HG02981 (cell line): ENCODE results near the gene UGT1A10.
"Not testable (repeated sequence)": the region's sequence is repeated elsewhere in the genome, so short reads cannot be mapped to it uniquely, and the experiment has no call there.

Experiments used
- ATAC-seq: cut with Tn5 transposase; IDR thresholded peaks from one replicate; pipeline ENCODE4 v1.9.1; 2021; ENCODE audit warnings: mild to moderate bottlenecking, moderate library complexity; ENCODE audit not compliant: unreplicated experiment

UGT1A10 gene

DNA sequence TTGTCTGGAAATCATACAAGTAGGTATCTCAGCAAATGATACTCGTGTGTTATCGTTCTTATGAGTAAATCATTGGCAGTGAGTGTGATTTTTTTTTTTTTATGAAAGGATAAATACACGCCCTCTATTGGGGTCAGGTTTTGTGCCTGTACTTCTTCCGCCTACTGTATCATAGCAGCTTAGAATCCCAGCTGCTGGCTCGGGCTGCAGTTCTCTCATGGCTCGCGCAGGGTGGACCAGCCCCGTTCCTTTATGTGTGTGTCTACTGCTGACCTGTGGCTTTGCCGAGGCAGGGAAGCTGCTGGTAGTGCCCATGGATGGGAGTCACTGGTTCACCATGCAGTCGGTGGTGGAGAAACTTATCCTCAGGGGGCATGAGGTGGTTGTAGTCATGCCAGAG, at the start of gene UGT1A10:
TSS of gene UGT1A10 (plus strand) at position 143 of the 400 bp plus-strand sequence. CDS start at position 218, 75 bp downstream.
- not testable (repeated sequence) for ATAC-seq

GRCh38 chr2:233588400-233588799, 47.8 kb upstream of the UGT1A10 start:
- ATAC-seq: no peak

DNA sequence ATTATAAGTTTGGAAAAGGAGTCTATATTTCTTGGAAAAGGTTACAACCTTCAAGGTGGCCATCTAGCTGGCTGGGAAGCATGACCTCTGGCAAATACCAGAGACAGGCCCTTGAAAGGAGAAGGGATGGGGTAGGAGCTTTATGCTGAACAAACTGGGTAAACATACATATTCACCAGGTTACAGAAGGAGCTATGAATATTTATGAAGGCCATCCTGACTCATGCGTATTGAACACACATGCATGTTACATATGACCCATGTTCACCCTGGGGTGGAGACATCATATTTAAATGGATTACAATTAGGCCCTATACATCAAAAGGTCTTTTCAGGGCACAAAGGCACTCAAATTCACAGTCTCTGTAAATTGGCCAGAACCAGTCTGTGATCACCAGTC, 43.5 kb upstream of the UGT1A10 start:
- peak; percentile 9 for ATAC-seq

- ATAC-seq: peak; percentile 73
Measured at GRCh38 chr2:233593201-233593600, 43.0 kb upstream of the UGT1A10 start.

DNA sequence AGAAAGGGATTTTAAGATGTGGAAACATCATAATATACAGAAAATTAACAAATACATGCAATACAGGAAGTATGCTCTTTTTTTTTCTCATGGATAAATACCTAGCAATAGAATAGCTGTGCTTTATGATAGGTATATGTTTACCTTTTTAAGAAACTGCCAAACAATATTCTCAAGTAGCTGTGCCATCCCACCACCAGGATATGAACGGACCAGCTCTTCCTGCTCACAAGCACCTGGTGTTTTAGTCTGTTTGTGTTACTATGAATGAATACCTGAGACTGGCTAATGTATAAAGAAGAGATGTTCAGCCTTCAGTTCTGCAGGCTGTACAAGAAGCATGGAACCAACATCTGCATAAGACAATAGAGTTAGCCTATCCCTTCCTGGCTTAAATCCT, 38.7 kb upstream of the UGT1A10 start:
- ATAC-seq: no peak

DNA sequence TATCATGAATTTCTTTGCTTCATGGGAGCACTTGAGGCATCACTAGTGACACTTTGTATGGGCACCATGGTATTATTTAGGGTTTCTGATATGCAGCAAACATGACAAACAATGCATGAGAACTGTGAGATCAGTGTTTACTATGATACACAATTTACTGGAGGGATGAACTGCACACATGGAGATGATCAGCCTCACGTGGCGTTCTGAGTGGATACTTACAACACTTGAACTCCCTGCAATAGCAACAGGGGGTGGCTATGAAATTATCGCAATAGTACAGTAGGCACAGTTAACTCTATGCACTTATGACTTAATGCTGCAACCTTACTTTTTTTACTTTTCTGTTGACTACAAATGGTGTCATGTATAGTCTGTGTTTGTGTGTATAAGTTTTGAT, 37.3 kb upstream of the UGT1A10 start:
- no peak for ATAC-seq

GRCh38 chr2:233600386-233600785, 35.9 kb upstream of the UGT1A10 start:
- ATAC-seq: no peak

- ATAC-seq: no peak
Measured at GRCh38 chr2:233602076-233602475, 34.2 kb upstream of the UGT1A10 start.

DNA sequence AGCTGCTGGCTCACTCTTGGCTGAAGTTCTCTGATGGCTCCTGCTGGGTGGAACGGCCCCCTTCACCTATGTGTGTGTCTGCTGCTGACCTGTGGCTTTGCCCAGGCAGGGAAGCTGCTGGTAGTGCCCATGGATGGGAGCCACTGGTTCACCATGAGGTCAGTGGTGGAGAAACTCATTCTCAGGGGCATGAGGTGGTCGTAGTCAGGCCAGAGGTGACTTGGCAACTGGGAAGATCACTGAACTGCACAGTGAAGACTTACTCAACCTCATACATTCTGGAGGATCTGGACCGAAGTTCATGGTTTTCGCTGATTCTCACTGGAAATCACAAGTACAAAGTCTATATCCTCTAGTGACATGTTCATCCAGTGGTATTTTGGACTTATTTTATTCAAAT, 32.7 kb upstream of the UGT1A10 start:
- ATAC-seq: no peak

DNA sequence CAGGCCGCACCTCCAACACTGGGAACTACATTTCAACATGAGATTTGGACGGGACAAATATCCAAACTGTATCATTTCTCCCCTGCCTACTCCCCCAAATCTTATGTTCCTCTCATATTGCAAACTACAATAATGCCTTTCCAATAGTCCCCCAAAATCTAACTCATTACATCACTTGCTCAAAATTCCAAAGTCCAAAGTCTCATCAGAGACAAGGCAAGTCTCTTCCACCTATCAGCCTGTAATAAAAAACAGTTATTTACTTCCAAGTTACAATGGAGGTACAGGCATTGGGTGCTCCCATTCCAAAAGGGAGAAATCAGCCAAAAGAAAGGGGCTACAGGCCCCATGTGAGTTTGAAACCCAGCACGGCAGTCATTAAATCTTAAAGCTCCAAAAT, 31.4 kb upstream of the UGT1A10 start:
- no peak for ATAC-seq

GRCh38 chr2:233605680-233606079, 30.6 kb upstream of the UGT1A10 start:
- ATAC-seq: no peak

DNA sequence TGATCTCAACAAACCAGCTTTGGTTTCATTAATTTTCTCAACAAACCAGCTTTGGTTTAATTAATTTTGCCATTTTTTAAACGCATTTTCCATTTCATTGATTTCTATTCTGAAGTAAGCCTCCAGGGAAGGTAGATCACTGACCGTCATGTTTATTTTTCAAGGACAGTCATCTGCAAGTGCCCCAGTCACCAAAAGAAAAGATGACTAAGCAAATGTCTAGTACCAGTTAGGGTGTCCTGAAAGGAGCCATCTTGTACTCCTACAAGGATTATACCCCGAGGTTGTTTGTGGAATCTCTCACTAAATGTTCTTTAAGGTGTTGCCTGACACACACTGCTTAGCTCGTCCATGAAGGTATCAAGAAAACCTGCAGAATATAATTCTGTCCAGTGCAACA, 25.0 kb upstream of the UGT1A10 start:
- no peak for ATAC-seq

GRCh38 chr2:233617476-233617875, 18.8 kb upstream of the UGT1A10 start, which contains the start of gene UGT1A8:
Gene UGT1A8, plus strand, starts transcription at chr2:233617633. Its CDS starts 75 bp downstream, at chr2:233617708.
- not testable (repeated sequence) for ATAC-seq

- no peak for ATAC-seq
Measured at GRCh38 chr2:233620204-233620603, 16.0 kb upstream of the UGT1A10 start.

DNA sequence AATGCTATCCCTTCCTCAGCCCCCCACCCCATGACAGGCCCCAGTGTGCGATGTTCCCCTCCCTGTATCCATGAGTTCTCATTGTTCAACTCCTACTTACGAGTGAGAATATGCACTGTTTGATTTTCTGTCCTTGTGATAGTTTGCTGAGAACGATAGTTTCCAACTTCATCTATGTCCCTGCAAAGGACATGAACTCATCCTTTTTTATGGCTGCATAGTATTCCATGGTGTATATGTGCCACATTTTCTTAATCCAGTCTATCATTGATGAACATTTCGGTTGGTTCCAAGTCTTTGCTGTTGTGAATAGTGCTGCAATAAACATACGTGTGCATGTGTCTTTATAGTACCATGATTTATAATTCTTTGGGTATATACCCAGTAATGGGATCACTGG, 14.4 kb upstream of the UGT1A10 start:
- not testable (repeated sequence) for ATAC-seq

GRCh38 chr2:233627331-233628025, 8.8 kb upstream of the UGT1A10 start:
- no peak for ATAC-seq

DNA sequence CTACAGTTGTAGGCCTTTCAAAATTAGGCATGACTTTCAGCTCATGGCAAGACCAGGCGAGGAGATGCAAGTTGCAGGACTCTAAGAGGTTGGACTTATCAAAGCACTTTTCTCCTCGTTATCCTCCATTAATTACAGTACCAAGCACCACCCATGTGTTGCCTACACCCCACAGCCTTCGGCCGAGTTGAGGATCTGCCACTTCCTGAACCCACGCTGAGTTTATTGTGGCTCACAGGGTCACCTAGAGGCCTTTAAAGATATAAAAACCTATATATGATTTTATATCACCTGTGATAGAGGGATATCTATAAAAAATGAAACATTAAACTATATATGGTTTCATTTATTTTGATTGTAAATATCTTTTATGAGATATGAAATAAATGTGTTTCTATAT, 2.6 kb downstream of the UGT1A10 start:
- ATAC-seq: no peak

- ATAC-seq: no peak
Measured at GRCh38 chr2:233639860-233640259, 3.6 kb downstream of the UGT1A10 start.

DNA sequence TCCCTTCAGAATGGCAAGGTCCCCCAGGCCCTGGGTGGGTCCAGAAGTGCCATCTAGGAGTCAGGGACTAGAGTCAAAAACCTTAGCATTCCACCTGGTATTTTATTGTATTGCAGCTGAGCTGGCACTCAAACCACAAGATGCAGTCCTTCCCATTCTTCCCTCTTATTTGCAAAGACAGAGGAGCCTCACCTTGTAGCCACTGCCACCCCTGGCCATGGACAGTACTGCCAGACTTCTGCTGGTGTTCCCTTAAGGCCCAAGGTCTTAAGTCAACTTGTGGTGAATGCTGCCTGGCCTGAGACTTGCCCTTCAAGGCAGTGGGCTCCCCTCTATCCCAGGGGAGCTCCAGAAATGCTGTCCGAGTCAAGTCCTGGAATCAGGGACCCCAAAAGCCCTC, 6.9 kb downstream of the UGT1A10 start:
- no peak for ATAC-seq

DNA sequence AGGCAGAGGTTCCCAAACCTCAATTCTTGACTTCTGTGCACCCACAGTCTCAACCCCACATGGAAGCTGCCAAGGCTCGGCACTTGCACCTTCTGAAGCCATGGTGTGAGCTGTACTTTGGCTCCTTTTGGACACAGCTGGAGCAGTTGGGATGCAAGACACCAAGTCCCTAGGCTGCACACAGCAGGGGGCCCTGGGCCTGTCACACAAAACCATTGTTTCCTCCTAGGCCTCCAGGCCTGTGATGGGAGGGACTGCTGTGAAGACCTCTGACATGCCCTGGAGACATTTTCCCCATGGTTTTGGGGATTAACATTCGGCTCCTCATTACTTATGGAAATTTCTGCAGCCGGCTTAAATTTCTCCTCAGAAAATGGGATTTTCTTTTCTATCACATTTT, 9.8 kb downstream of the UGT1A10 start:
- ATAC-seq: not testable (repeated sequence)

DNA sequence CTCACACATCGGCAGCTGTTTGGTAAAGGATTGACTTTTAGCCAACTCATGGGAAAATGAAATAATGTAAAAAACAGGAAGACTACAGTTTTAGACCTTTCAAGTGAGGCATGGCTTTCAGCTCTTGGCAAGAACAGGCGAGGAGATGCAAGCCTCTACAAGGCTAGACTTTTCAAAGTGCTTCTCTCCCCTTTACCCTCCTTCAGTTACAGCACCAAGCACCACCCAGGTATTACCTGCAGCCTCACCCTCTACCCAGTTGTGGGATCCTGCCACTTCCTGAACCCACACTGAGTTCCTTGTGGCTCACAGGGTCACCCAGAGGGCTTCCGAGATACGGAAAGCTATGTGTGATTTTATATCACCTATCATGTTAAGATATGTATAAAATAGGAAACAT, 14.7 kb downstream of the UGT1A10 start:
- no peak for ATAC-seq

DNA sequence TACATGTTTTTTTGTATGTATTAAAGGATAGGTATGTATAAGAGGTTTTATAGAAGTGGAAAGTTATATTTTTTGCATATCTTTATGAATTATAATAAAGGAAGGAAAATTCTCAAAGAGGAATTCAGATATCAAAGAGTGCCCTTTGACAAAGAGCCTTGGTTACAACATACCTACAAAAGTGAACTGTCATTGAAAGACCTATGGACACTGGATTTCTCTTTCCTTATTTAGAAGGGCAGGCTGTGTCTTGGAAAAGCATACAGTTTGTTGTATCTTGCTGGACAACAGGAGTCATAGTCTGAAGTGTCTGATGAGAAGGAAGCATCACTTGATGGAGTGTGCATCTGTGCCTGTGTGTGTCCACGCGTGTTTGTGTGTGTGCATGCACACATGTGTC, 15.2 kb downstream of the UGT1A10 start:
- no peak for ATAC-seq

DNA sequence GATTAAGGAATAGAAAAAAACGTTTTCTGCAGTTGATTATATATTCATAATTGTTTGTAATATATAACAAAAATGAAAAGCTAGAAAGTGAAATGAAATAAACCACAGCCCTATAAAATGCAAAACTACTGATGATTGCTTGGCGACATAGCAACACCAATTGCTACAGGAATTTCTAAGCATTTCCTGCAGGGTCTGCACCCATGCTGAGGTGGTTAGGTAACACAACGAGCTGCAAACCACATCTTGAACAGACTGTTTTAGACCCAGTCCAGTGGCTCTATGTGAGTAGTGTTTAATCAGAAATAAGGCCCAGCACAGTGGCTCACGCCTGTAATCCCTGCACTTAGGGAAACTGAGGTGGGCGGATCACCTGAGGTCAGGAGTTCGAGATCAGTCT, 18.3 kb downstream of the UGT1A10 start:
- no peak for ATAC-seq
